ENCODE measurements around the gene MR1. TPM values are rescaled to one million over a fixed set of nuclear protein-coding genes. Genes with fewer than 3 reads are reported as not detected.

MR1 gene
- polyA plus RNA-seq, 1 donor (not counting 4 experiments of a cell fraction or from before 2014, with no cell fraction given), result 32.3 TPM

DNA sequence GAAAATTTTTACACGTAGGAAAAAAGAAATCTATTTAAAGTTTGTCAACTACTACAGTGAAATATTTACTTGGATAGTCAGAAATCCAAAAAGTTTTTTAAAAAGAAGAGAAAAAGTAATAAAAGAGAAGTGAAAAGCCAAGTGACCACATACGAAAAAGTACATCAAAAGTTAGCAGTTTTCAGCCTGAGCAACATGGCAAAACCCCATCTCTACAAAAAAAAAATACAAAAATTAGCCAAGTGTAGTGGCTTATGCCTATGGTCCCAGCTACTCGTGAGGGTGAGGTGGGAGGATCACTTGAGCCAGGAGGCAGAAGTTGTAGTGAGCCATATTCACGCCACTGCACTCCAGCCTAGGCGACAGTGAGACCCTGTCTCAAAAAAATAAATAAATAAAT, 5.2 kb upstream of the MR1 start:
- dilution Hi-C loops (cut with MboI; ENCODE audit: extremely low pct_ligation_motif_present, low sequenced_read_pairs), result no loop called here
- no peak for TF ChIP-seq EZH2 (IDR thresholded peaks at IDR 0.05; ENCODE audit: low read length)
- TF ChIP-seq, protein P1, sequence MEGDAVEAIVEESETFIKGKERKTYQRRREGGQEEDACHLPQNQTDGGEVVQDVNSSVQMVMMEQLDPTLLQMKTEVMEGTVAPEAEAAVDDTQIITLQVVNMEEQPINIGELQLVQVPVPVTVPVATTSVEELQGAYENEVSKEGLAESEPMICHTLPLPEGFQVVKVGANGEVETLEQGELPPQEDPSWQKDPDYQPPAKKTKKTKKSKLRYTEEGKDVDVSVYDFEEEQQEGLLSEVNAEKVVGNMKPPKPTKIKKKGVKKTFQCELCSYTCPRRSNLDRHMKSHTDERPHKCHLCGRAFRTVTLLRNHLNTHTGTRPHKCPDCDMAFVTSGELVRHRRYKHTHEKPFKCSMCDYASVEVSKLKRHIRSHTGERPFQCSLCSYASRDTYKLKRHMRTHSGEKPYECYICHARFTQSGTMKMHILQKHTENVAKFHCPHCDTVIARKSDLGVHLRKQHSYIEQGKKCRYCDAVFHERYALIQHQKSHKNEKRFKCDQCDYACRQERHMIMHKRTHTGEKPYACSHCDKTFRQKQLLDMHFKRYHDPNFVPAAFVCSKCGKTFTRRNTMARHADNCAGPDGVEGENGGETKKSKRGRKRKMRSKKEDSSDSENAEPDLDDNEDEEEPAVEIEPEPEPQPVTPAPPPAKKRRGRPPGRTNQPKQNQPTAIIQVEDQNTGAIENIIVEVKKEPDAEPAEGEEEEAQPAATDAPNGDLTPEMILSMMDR (optimal IDR thresholded peaks at IDR 0.05 in 1 of 3, IDR thresholded peaks at IDR 0.05 in 1 of 3, conservative IDR thresholded peaks at IDR 0.05 in 1 of 3; ENCODE audit: extremely low read depth in 1 of 3, insufficient read depth in 2 of 3, low read length in 3 of 3), result no peak
- H3K9ac ChIP-seq (ENCODE audit: control insufficient read depth, extremely low read depth, insufficient read depth, low read length), result no peak overlapping the region
- no peaks in the 10 kb centered on the region for H3K36me3 ChIP-seq (ENCODE audit: control insufficient read depth in 2 of 2, extremely low read depth in 1 of 2, insufficient read depth in 2 of 2, low read length in 2 of 2)
- no peaks in the 10 kb centered on the region for H3K79me2 ChIP-seq (ENCODE audit: control insufficient read depth, insufficient read depth, low read length)
- H3K4me3 ChIP-seq (ENCODE audit: control insufficient read depth in 2 of 3, extremely low read depth in 1 of 3, insufficient read depth in 2 of 3, low read depth in 1 of 3, low read length in 3 of 3), result no peak overlapping the region
- FAIRE-seq, result no peak
- peaks cover 11% of the 10 kb centered on the region for H3K4me1 ChIP-seq (ENCODE audit: control insufficient read depth, extremely low read depth, insufficient read depth, low read length)
- no peak overlapping the region for H2AFZ ChIP-seq (ENCODE audit: control insufficient read depth, low read length)
- no peaks in the 10 kb centered on the region for H3K27me3 ChIP-seq (ENCODE audit: control insufficient read depth, extremely low read depth, insufficient read depth, low read length)
- no peaks in the 10 kb centered on the region for H4K20me1 ChIP-seq (ENCODE audit: control insufficient read depth, extremely low read depth, insufficient read depth, low read length)
- no peak for DNase-seq (ENCODE audit: low read depth, low spot score)
- H3K9me1 ChIP-seq (ENCODE audit: control insufficient read depth, extremely low read depth, insufficient read depth, low read length), result no peaks in the 10 kb centered on the region
- no peaks in the 10 kb centered on the region for H3K9me3 ChIP-seq (ENCODE audit: control insufficient read depth, low read depth, low read length)
- no peak overlapping the region for H3K27ac ChIP-seq (ENCODE audit: control insufficient read depth, insufficient read depth, low read length)
- no peak overlapping the region for H3K4me2 ChIP-seq (ENCODE audit: control insufficient read depth, extremely low read depth, insufficient read depth, low read depth, low read length)

DNA sequence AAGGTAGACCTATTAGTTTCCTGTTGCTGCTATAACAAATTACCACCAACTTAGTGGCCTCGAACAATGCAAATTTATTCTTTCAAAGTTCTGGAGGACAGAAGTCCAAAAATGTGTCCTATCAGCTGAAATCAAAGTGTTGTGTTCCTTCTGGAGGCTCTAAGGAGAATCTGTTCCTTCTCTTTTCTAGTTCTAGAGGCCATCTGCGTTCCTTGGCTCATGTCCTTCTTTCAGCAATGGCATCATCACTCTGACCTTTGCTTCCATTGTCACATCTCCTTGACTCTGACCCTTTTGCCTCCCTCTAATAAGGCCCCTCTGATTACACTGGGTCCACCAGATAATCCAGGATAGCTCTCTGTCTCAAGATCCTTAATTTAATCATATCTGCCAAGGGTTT, 1.2 kb upstream of the MR1 start:
- H3K4me1 ChIP-seq (ENCODE audit: control insufficient read depth, extremely low read depth, insufficient read depth, low read length), result peaks cover 23% of the 10 kb centered on the region
- H3K4me3 ChIP-seq (ENCODE audit: control insufficient read depth in 2 of 3, extremely low read depth in 1 of 3, insufficient read depth in 2 of 3, low read depth in 1 of 3, low read length in 3 of 3), result no peak overlapping the region
- H3K9me3 ChIP-seq (ENCODE audit: control insufficient read depth, low read depth, low read length), result no peaks in the 10 kb centered on the region
- DNase-seq (ENCODE audit: low read depth, low spot score) (no peak), FAIRE-seq (no peak)
- H3K9ac ChIP-seq (ENCODE audit: control insufficient read depth, extremely low read depth, insufficient read depth, low read length), result no peak overlapping the region
- H3K27me3 ChIP-seq (ENCODE audit: control insufficient read depth, extremely low read depth, insufficient read depth, low read length), result no peaks in the 10 kb centered on the region
- peaks cover 3% of the 10 kb centered on the region for H3K79me2 ChIP-seq (ENCODE audit: control insufficient read depth, insufficient read depth, low read length)
- H2AFZ ChIP-seq (ENCODE audit: control insufficient read depth, low read length), result peak overlapping the region; percentile 96
- TF ChIP-seq EZH2 (IDR thresholded peaks at IDR 0.05; ENCODE audit: low read length), result no peak
- TF ChIP-seq, protein P1 (optimal IDR thresholded peaks at IDR 0.05 in 1 of 3, IDR thresholded peaks at IDR 0.05 in 1 of 3, conservative IDR thresholded peaks at IDR 0.05 in 1 of 3; ENCODE audit: extremely low read depth in 1 of 3, insufficient read depth in 2 of 3, low read length in 3 of 3), result no peak
- H3K9me1 ChIP-seq (ENCODE audit: control insufficient read depth, extremely low read depth, insufficient read depth, low read length), result no peaks in the 10 kb centered on the region
- no peaks in the 10 kb centered on the region for H3K36me3 ChIP-seq (ENCODE audit: control insufficient read depth in 2 of 2, extremely low read depth in 1 of 2, insufficient read depth in 2 of 2, low read length in 2 of 2)
- dilution Hi-C loops (cut with MboI; ENCODE audit: extremely low pct_ligation_motif_present, low sequenced_read_pairs), result no loop called here
- no peak overlapping the region for H3K4me2 ChIP-seq (ENCODE audit: control insufficient read depth, extremely low read depth, insufficient read depth, low read depth, low read length)
- H3K27ac ChIP-seq (ENCODE audit: control insufficient read depth, insufficient read depth, low read length), result no peak overlapping the region
- H4K20me1 ChIP-seq (ENCODE audit: control insufficient read depth, extremely low read depth, insufficient read depth, low read length), result no peaks in the 10 kb centered on the region
